Astrocyte (in vitro differentiated cells and primary cell): Measurements from ENCODE around the gene GNB1. TPM values are rescaled to one million over a fixed set of nuclear protein-coding genes. Genes with fewer than 3 reads are reported as not detected.

Experiments
- DNase-seq: peaks from one replicate; pipeline ENCODE4 v3.0.0-alpha.2; 2010; ENCODE audit warnings: low read depth
- FAIRE-seq: peaks from 2 replicates; lab custom pipeline; 2011; peaks lifted over from hg19 to GRCh38; lab: Jason Lieb, UNC
- H2AFZ ChIP-seq: 2 replicates; pipeline ENCODE4 v1.6.0; 2012; ENCODE audit warnings: low read depth, low read length, inconsistent platforms
- H3K27ac ChIP-seq: 2 replicates; pipeline ENCODE4 v1.5.1; 2011; ENCODE audit warnings: low read depth, low read length, inconsistent platforms
- H3K27me3 ChIP-seq: 2 replicates; pipeline ENCODE4 v1.6.0; 2011; ENCODE audit warnings: low read length, inconsistent platforms; ENCODE audit not compliant: insufficient read depth
- H3K36me3 ChIP-seq: 2 replicates; pipeline ENCODE4 v1.5.1; 2011; ENCODE audit warnings: low read length, inconsistent platforms; ENCODE audit not compliant: insufficient read depth
- H3K4me1 ChIP-seq: 2 replicates; pipeline ENCODE4 v1.5.1; 2011; ENCODE audit warnings: low read length, inconsistent platforms; ENCODE audit not compliant: insufficient read depth
- H3K4me2 ChIP-seq: 2 replicates; pipeline ENCODE4 v1.6.0; 2012; ENCODE audit warnings: low read length, inconsistent platforms
- H3K4me3 ChIP-seq: 2 replicates; pipeline ENCODE4 v1.5.1; 2011; ENCODE audit warnings: low read depth, mild to moderate bottlenecking, low read length, inconsistent platforms; ENCODE audit not compliant: insufficient read depth
- H3K79me2 ChIP-seq: 2 replicates; pipeline ENCODE4 v1.6.0; 2012; ENCODE audit warnings: mild to moderate bottlenecking, low read length, inconsistent platforms; ENCODE audit not compliant: insufficient read depth
- H3K9ac ChIP-seq: 2 replicates; pipeline ENCODE4 v1.6.0; 2012; ENCODE audit warnings: mild to moderate bottlenecking, low read length, inconsistent platforms
- H3K9me3 ChIP-seq: 2 replicates; pipeline ENCODE4 v1.5.1; 2012; ENCODE audit warnings: low read depth, mild to moderate bottlenecking, low read length, inconsistent platforms; ENCODE audit not compliant: insufficient read depth
- H4K20me1 ChIP-seq: 2 replicates; pipeline ENCODE4 v1.6.0; 2012; ENCODE audit warnings: low read length, inconsistent platforms; ENCODE audit not compliant: insufficient read depth
- H3K27ac Mint-ChIP-seq: one replicate; pipeline ENCODE4 v1.8.0; 2021; ENCODE audit warnings: mild to moderate bottlenecking, mixed read lengths; ENCODE audit not compliant: unreplicated experiment
- H3K27me3 Mint-ChIP-seq: one replicate; pipeline ENCODE4 v1.8.0; 2021; ENCODE audit warnings: low read depth, mixed read lengths; ENCODE audit not compliant: unreplicated experiment
- H3K36me3 Mint-ChIP-seq: one replicate; pipeline ENCODE4 v1.8.0; 2021; ENCODE audit warnings: low read depth, mixed read lengths; ENCODE audit not compliant: unreplicated experiment
- H3K4me1 Mint-ChIP-seq: one replicate; pipeline ENCODE4 v1.8.0; 2021; ENCODE audit warnings: low read depth, mixed read lengths; ENCODE audit not compliant: unreplicated experiment
- H3K4me3 Mint-ChIP-seq: one replicate; pipeline ENCODE4 v1.8.0; 2021; ENCODE audit warnings: mild to moderate bottlenecking, moderate library complexity, mixed read lengths; ENCODE audit not compliant: unreplicated experiment
- H3K9me3 Mint-ChIP-seq: one replicate; pipeline ENCODE4 v1.8.0; 2021; ENCODE audit warnings: mild to moderate bottlenecking, mixed read lengths; ENCODE audit not compliant: unreplicated experiment
- EZH2 ChIP-seq: IDR thresholded peaks from 2 replicates; pipeline ENCODE4 v1.6.1; 2012; ENCODE audit warnings: mild to moderate bottlenecking, low read length, inconsistent platforms; ENCODE audit not compliant: insufficient read depth
- total RNA-seq: library from RNA; stranded (reverse); gene quantifications from 2 replicates; pipeline ENCODE4 v1.2.1, GENCODE V29; 2021
- TF ChIP-seq, protein P1 (sequence below): IDR thresholded peaks from 2 replicates; pipeline ENCODE4 v1.5.1; 2011; ENCODE audit warnings: low read depth, mild to moderate bottlenecking, inconsistent platforms, low read length, moderate library complexity; ENCODE audit not compliant: insufficient read depth

The GNB1 gene
- total RNA-seq, 1 donor from 2014 or later: 602 TPM

DNA sequence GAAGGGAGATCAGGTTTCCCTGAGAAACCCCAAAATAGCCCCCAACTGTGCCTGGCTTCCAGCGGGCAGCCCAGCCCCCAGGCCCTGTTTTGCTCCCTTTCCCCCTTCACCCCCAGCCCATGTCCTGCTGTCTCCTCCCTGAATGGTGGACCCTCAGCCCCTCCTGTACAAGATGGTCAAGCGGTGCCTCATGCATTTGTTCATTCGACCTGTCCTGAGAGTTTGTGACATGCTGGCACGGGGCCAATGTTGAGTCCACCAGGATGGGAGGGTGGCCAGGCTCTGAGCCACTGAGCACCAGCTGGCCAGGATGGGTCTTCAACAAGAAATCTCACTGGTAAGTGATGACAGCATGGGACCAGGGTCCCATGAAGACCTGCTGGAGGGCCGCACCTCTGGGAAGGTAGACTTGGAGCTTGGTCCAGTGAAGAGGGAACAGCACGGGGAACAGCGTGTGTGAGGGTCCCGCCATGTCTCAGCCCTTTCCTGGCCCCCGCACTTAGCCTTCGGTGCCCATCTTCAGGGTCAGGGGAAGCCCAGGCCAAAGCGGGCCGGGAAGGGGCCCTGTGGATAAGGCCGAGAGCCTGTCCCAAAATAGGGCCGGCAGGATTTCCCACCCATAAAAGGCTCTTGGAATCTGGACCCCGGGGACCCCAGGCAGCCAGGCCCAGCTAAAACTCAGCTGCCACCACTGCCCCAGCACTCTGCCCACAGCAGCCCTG is 24.2 kb upstream of the GNB1 start, which contains the start of gene CALML6:
TSS of gene CALML6 (plus strand) at position 290 of the 722 bp plus-strand sequence. CDS start at position 311, 21 bp downstream.
- H3K9ac ChIP-seq: no peak within 1 kb of the TSS
- H3K4me2 ChIP-seq: no peak within 1 kb of the TSS
- no peak within 1 kb of the TSS for H3K4me3 ChIP-seq
- no peak for FAIRE-seq
- H3K9me3 Mint-ChIP-seq: no peaks in the 10 kb centered on the region
- H3K79me2 ChIP-seq: no peaks in the 10 kb centered on the region
- no peak within 1 kb of the TSS for H3K4me3 Mint-ChIP-seq
- H3K27me3 Mint-ChIP-seq: peaks cover 31% of the 10 kb centered on the region
- TF ChIP-seq EZH2: no peak
- TF ChIP-seq, protein P1, sequence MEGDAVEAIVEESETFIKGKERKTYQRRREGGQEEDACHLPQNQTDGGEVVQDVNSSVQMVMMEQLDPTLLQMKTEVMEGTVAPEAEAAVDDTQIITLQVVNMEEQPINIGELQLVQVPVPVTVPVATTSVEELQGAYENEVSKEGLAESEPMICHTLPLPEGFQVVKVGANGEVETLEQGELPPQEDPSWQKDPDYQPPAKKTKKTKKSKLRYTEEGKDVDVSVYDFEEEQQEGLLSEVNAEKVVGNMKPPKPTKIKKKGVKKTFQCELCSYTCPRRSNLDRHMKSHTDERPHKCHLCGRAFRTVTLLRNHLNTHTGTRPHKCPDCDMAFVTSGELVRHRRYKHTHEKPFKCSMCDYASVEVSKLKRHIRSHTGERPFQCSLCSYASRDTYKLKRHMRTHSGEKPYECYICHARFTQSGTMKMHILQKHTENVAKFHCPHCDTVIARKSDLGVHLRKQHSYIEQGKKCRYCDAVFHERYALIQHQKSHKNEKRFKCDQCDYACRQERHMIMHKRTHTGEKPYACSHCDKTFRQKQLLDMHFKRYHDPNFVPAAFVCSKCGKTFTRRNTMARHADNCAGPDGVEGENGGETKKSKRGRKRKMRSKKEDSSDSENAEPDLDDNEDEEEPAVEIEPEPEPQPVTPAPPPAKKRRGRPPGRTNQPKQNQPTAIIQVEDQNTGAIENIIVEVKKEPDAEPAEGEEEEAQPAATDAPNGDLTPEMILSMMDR: no peak
- H3K27ac ChIP-seq: no peak within 1 kb of the TSS
- H2AFZ ChIP-seq: no peak within 1 kb of the TSS
- no peaks in the 10 kb centered on the region for H3K36me3 ChIP-seq
- H3K4me1 Mint-ChIP-seq: no peaks in the 10 kb centered on the region
- H3K9me3 ChIP-seq: no peaks in the 10 kb centered on the region
- H3K36me3 Mint-ChIP-seq: no peaks in the 10 kb centered on the region
- H3K27me3 ChIP-seq: no peaks in the 10 kb centered on the region
- no peak within 1 kb of the TSS for H3K27ac Mint-ChIP-seq
- H4K20me1 ChIP-seq: no peaks in the 10 kb centered on the region
- H3K4me1 ChIP-seq: peaks cover 6% of the 10 kb centered on the region
- DNase-seq: no peak

DNA sequence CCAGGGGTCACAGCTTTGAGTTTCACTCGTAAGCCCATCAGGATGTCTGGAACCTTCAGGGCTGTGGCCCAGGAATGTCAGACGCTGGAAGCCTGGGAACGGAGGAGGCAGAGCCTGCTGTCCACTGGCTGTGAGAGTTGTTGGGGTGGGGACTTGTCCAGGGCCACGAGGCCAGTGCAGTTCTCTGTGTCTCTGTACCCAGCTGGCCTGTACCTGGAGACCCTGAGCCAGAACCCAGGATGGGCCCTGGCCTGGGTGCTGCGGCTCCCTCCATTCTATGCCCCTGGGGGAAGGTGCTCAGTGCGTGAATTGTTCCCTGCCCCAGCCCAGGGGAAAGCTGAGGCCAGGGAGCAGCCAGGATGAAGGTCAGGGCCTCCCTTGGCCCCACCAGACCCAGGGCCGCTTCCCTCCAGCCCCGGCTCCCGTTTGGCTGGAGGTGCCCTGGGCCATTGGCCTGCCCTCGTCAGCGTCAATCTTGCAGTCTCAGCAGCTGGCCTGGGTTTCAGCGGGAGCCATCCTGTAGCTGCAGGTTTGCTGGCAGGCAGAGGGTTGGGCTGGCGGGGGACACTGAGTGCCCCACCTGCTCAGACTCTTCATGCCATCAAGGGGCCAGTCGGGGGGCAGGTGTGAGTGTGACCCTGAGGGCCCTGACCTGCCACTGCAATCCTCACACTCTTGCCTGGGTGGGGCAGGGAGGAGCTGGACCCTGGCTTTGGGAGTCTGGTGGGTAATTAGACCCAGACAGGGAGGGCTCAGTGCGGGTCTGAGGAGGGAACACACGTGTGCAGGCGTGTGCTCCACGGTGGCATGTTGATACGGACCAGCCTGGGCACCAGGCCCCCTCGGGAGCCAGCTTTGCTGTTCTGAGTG is 23.4 kb upstream of the GNB1 start:
- Mint-ChIP-seq H3K4me3 (no peak overlapping the region), H3K9me3 (no peaks in the 10 kb centered on the region), H3K36me3 (no peaks in the 10 kb centered on the region), H3K27ac (no peak overlapping the region), H3K4me1 (peaks cover 2% of the 10 kb centered on the region), H3K27me3 (peaks cover 31% of the 10 kb centered on the region)
- H3K9ac ChIP-seq: no peak overlapping the region
- no peak overlapping the region for H2AFZ ChIP-seq
- H3K9me3 ChIP-seq: no peaks in the 10 kb centered on the region
- no peaks in the 10 kb centered on the region for H3K36me3 ChIP-seq
- H3K4me2 ChIP-seq: no peak overlapping the region
- no peaks in the 10 kb centered on the region for H3K79me2 ChIP-seq
- TF ChIP-seq, protein P1: no peak
- no peak for TF ChIP-seq EZH2
- no peak overlapping the region for H3K4me3 ChIP-seq
- no peaks in the 10 kb centered on the region for H4K20me1 ChIP-seq
- FAIRE-seq (no peak), DNase-seq (no peak)
- no peaks in the 10 kb centered on the region for H3K27me3 ChIP-seq
- no peak overlapping the region for H3K27ac ChIP-seq
- peaks cover 12% of the 10 kb centered on the region for H3K4me1 ChIP-seq
